Natural killer cell (primary cell): ENCODE data around the gene PPP2R2D. TPM values are rescaled to one million over a fixed set of nuclear protein-coding genes. Genes with fewer than 3 reads are reported as not detected.

Source experiments
- ATAC-seq, 3 donors: fragments of 150-1000 bp in 2 of 3; fragments of 200-7000 bp in 1 of 3; cut with Tn5 transposase; 1 replicate in 1 of 3; 2 replicates in 2 of 3; pipeline ENCODE4 v1.10.0; 2021; ENCODE audit warnings: mild to moderate bottlenecking in 2 of 3, moderate library complexity in 2 of 3
- DNase-seq, 2 donors: peaks; one replicate each; pipeline versions ENCODE4 v3.0.0 to v3.0.0-alpha.2; 2013 to 2021; ENCODE audit warnings: mixed read lengths in 1 of 2
- H3K27ac ChIP-seq: one replicate; pipeline ENCODE4 v1.5.1; 2013; ENCODE audit warnings: mild to moderate bottlenecking, low read length
- H3K27me3 ChIP-seq: one replicate; pipeline ENCODE4 v1.6.1; 2013; ENCODE audit warnings: low read length; ENCODE audit not compliant: control insufficient read depth, insufficient read depth
- H3K36me3 ChIP-seq: one replicate; pipeline ENCODE4 v1.6.1; 2013; ENCODE audit warnings: low read length; ENCODE audit not compliant: control insufficient read depth, insufficient read depth
- H3K4me1 ChIP-seq: one replicate; pipeline ENCODE4 v1.6.1; 2013; ENCODE audit warnings: low read length; ENCODE audit not compliant: control insufficient read depth, insufficient read depth
- H3K4me3 ChIP-seq: one replicate; pipeline ENCODE4 v1.5.1; 2013; ENCODE audit warnings: low read length
- H3K9me3 ChIP-seq: one replicate; pipeline ENCODE4 v1.6.1; 2013; ENCODE audit warnings: low read length; ENCODE audit not compliant: control insufficient read depth, insufficient read depth
- H3K27ac Mint-ChIP-seq, 2 donors: one replicate each; pipeline ENCODE4 v1.8.0; 2022; ENCODE audit warnings: mild to moderate bottlenecking in 2 of 2, mixed read lengths in 2 of 2, moderate library complexity in 1 of 2
- H3K27me3 Mint-ChIP-seq, 2 donors: one replicate each; pipeline ENCODE4 v1.8.0; 2022; ENCODE audit warnings: low read depth in 2 of 2, mixed read lengths in 2 of 2
- H3K36me3 Mint-ChIP-seq: one replicate; pipeline ENCODE4 v1.8.0; 2022; ENCODE audit warnings: mixed read lengths
- H3K4me1 Mint-ChIP-seq, 2 donors: one replicate each; pipeline ENCODE4 v1.8.0; 2022; ENCODE audit warnings: mixed read lengths in 2 of 2
- H3K4me3 Mint-ChIP-seq: one replicate; pipeline ENCODE4 v1.8.0; 2022; ENCODE audit warnings: mild to moderate bottlenecking, moderate library complexity, mixed read lengths
- H3K9me3 Mint-ChIP-seq, 2 donors: one replicate each; pipeline ENCODE4 v1.8.0; 2022; ENCODE audit warnings: mixed read lengths in 2 of 2
- WGBS: methylation state at CpG from one replicate; pipeline ENCODE4 v1.1.7; 2013; ENCODE audit warnings: missing lambda C conversion rate; ENCODE audit not compliant: insufficient coverage; 5-methylcytosine and 5-hydroxymethylcytosine counted together
- intact Hi-C: fragments of 100-400 bp; cut with micrococcal nuclease; formaldehyde crosslinking; loops from one replicate; pipeline ENCODE4 v1.14.2; 2022
- total RNA-seq, 4 donors: library from RNA; stranded (reverse); fragments of 120-200 nt in 1 of 4; gene quantifications; one replicate each; pipeline versions ENCODE4 v1.2.3 to v1.2.4, GENCODE V29; 2013 to 2022
- TF ChIP-seq, protein P1 (sequence below): fragments of 200-600 bp; IDR thresholded peaks from one replicate; pipeline ENCODE4 v1.8.0; 2022; ENCODE audit warnings: antibody characterized with exemption

Gene PPP2R2D
- total RNA-seq, 3 donors from 2014 or later (not counting 1 experiment from before 2014, with no cell fraction given) = 28.6 to 39.8 (median 35.8) TPM

DNA sequence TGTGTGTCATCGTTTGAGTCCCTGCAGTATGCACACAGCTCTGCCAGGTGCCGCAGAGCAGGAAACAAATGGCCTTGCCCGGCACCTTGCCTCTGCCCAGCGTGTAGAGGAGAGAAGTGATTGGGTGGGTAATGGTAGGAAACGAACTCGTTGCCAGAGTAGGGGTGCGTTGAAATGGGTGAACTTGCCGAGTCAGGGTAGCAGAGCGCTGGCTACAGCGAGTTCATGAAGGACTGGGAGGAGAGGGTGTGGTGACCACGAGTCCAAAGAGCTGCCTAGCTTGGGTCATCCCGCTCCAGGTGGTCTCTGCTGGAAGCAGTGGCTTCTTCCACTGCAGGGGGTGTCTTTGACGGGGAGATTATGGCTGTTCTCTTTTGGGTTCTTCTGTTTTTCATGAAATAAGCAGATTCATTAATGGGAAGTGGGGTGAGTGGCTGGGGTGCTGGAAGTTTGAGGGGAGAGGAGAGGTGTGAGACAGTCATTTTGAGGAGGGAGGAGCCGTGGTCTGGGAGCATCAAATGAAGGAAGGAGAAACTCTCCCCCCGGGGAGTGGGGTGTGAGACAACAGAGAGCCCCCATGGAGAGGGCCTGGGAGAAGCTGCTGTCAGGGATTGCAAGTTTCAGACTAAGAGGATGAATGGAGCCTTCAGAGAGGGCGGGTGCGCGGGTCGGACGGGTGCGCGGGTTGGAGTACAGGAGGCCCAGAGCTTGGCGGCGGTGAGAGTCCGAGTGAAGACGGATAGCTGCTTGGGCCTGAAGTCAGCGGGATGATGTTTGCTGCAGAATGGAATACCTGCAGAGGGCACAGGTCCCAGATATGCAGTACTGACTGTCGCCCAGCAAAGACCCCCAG is 26.2 kb downstream of the PPP2R2D start:
- no peak overlapping the region for H3K4me3 Mint-ChIP-seq
- H3K36me3 Mint-ChIP-seq = no peaks in the 10 kb centered on the region
- no peak for DNase-seq
- peaks cover 0 to 3% of the 10 kb centered on the region in 2 donors for H3K9me3 Mint-ChIP-seq
- peaks cover 6% of the 10 kb centered on the region for H3K9me3 ChIP-seq
- peaks cover 82 to 83% of the 10 kb centered on the region in 2 donors for H3K4me1 Mint-ChIP-seq
- H3K27me3 Mint-ChIP-seq = no peaks in the 10 kb centered on the region
- peaks cover 40% of the 10 kb centered on the region for H3K4me1 ChIP-seq
- TF ChIP-seq, protein P1, sequence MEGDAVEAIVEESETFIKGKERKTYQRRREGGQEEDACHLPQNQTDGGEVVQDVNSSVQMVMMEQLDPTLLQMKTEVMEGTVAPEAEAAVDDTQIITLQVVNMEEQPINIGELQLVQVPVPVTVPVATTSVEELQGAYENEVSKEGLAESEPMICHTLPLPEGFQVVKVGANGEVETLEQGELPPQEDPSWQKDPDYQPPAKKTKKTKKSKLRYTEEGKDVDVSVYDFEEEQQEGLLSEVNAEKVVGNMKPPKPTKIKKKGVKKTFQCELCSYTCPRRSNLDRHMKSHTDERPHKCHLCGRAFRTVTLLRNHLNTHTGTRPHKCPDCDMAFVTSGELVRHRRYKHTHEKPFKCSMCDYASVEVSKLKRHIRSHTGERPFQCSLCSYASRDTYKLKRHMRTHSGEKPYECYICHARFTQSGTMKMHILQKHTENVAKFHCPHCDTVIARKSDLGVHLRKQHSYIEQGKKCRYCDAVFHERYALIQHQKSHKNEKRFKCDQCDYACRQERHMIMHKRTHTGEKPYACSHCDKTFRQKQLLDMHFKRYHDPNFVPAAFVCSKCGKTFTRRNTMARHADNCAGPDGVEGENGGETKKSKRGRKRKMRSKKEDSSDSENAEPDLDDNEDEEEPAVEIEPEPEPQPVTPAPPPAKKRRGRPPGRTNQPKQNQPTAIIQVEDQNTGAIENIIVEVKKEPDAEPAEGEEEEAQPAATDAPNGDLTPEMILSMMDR = no peak
- H3K27me3 ChIP-seq = no peaks in the 10 kb centered on the region
- H3K27ac ChIP-seq = no peak overlapping the region
- H3K4me3 ChIP-seq = no peak overlapping the region
- intact Hi-C loops = no loop called here
- H3K36me3 ChIP-seq = no peaks in the 10 kb centered on the region
- peak overlapping the region; percentile 86 to 87 for H3K27ac Mint-ChIP-seq
- no peak for ATAC-seq
- 95% methylated on average over 28 of the region's 28 CpGs for WGBS

DNA sequence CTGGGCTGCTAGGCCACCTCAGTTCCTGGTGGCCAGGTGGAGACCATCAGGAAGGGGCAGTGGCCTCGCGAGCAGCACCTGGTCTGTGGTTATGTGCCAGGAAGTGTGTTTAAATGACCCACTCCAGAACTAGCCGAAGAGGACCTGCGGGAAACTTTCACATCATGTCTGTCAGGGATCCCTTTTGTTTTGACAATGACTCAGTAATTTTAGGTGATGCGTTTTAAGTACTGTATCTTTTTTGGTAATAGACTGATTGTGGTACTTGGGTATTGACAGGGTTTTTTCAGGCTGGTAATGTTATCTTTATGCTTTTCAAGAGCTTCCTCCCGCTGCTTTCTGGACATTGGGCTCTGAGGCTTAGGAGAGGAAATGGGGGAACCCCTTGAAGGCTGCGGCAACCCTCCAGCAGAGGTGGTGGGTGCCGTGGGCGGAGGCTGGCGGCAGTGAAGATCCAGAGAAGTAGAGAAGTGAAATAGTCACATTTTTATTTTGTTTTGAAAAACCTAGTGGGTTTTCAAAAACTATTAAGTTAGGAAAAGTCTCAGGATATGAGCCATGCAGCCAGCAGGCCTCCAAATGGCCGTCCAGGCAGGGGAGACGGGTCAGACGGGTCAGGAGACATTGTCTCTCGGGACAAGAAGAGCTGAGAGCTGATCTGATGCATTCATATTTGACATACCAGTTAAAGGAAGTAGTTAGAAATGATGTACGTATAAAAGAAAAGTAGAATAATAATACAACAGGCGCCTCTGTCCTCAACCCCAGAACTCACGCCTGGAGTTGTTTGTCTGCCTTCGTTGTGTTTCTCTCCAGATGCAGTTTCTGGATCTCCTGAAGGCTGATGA is 27.7 kb downstream of the PPP2R2D start:
- no peaks in the 10 kb centered on the region for H3K27me3 Mint-ChIP-seq
- Histone ChIP-seq H3K4me1 (peaks cover 40% of the 10 kb centered on the region), H3K27me3 (no peaks in the 10 kb centered on the region), H3K4me3 (no peak overlapping the region), H3K36me3 (no peaks in the 10 kb centered on the region), H3K9me3 (peaks cover 6% of the 10 kb centered on the region), H3K27ac (no peak overlapping the region)
- WGBS = 31% methylated on average over 17 of the region's 18 CpGs
- peak; percentile 31 to 59 for DNase-seq
- H3K27ac Mint-ChIP-seq = peak overlapping the region; percentile 86 to 87
- no peaks in the 10 kb centered on the region for H3K36me3 Mint-ChIP-seq
- peak overlapping the region; percentile 80 for H3K4me3 Mint-ChIP-seq
- peak; percentile 68 to 89 (median 74) for ATAC-seq
- TF ChIP-seq, protein P1 = no peak
- H3K9me3 Mint-ChIP-seq = peaks cover 0 to 3% of the 10 kb centered on the region in 2 donors
- intact Hi-C loops = no loop called here
- peaks cover 75 to 79% of the 10 kb centered on the region in 2 donors for H3K4me1 Mint-ChIP-seq

DNA sequence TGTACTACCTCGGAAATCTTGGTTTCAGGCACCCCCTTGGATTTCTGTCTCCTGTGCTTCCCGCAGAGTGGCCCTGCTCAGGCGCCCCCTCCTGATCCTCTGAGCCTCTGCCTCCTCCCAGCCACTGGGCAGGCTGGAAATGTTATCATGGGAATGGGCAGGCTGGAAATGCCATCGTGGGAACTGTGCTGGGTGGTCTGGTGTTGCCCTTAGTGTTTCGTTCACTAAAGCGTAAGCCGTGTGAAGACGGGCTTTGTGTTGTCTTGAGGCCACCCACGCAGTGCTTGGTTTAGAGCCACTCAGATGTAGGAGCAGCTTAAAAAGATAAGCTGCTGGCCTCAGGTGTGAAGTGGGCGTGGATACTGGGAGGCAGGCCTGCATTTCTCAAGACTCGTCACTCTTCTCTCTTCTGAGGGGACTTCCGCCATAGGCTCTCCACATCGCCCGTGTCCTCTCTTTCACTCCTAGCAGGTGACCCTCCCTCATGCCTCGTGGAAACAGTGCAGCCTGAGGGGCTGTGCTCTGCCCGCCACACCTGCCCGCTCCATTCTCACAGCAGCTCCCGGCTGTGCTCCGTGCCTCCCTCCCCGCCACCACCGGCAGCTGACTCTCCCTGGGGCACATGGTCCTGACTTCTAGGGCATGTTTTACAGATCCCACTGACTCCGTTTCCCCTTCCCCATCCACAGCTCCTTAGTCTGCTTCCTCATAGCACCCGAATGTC is 28.5 kb downstream of the PPP2R2D start:
- Mint-ChIP-seq H3K27me3 (no peaks in the 10 kb centered on the region), H3K4me1 (peaks cover 73 to 77% of the 10 kb centered on the region in 2 donors), H3K4me3 (peak overlapping the region; percentile 80), H3K9me3 (peaks cover 0 to 3% of the 10 kb centered on the region in 2 donors), H3K27ac (peak overlapping the region; percentile 86 to 87), H3K36me3 (no peaks in the 10 kb centered on the region)
- 81% methylated on average over 23 of the region's 23 CpGs for WGBS
- Histone ChIP-seq H3K4me3 (no peak overlapping the region), H3K4me1 (peaks cover 40% of the 10 kb centered on the region), H3K9me3 (peaks cover 6% of the 10 kb centered on the region), H3K27ac (no peak overlapping the region), H3K27me3 (no peaks in the 10 kb centered on the region), H3K36me3 (no peaks in the 10 kb centered on the region)
- intact Hi-C loops = no loop called here
- TF ChIP-seq, protein P1 = no peak
- ATAC-seq = peak; percentile 23 to 48 (median 45)
- no peak for DNase-seq
